ENCODE measurements around the gene ARV1.

The ARV1 gene

DNA sequence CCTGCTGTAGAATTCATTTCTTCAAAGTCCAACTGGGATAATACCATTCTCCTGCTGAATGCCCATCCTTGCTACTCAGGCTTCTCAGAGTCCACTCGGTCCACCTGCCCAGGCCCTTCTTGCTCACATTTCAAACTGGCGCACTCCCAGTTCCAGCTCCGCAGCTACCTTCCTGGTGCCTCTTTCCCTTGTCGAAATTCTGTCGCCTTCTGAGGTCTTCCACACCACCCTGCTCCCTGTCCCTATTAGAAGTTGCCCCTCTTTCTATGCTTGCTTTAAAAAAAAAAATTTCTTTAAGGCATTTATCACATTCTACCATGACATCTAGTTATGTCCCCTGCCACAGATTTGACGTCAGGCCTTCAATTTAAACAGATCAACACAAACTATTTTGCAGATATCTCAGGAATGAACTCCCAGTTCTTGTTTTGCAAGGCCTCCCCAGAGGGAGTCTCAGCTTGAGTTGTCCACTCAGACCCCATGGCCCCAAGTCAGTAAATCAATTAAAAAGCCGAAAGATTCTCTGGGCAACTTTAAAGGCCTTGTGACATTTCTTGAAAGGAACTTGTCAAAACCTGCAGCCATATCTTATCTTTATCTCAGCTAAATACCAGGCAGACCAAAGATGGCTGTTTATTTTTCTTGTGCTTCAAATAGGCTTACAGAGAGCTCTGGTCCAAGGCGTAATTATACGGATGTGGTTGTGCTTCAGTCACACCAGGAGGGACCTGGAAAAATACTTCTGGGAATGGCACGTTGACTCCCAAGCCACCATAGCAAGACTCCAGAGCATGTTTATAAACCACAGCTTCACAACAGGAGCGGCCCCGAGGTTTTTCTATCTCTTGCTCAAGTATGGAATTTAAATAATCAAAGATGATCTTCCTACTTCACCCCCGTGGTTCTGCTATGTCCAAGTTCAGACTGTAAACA is 59.0 kb downstream of the ARV1 start:
- Histone ChIP-seq H3K79me2 (no peaks in the 10 kb centered on the region), H2AFZ (no peak overlapping the region), H3K4me1 (no peaks in the 10 kb centered on the region), H3K9me3 (ENCODE audit: control insufficient read depth, low read length) (no peaks in the 10 kb centered on the region), H3K36me3 (ENCODE audit: control insufficient read depth, insufficient read depth, low read length) (no peaks in the 10 kb centered on the region), H3K4me2 (ENCODE audit: low read length) (no peak overlapping the region), H3K27ac (no peak overlapping the region), H3K9ac (no peak overlapping the region), H3K4me3 (ENCODE audit: low read depth, low read length) (no peak overlapping the region), H3K27me3 (ENCODE audit: control insufficient read depth, insufficient read depth, low read length) (no peaks in the 10 kb centered on the region)
- TF ChIP-seq, protein P1, sequence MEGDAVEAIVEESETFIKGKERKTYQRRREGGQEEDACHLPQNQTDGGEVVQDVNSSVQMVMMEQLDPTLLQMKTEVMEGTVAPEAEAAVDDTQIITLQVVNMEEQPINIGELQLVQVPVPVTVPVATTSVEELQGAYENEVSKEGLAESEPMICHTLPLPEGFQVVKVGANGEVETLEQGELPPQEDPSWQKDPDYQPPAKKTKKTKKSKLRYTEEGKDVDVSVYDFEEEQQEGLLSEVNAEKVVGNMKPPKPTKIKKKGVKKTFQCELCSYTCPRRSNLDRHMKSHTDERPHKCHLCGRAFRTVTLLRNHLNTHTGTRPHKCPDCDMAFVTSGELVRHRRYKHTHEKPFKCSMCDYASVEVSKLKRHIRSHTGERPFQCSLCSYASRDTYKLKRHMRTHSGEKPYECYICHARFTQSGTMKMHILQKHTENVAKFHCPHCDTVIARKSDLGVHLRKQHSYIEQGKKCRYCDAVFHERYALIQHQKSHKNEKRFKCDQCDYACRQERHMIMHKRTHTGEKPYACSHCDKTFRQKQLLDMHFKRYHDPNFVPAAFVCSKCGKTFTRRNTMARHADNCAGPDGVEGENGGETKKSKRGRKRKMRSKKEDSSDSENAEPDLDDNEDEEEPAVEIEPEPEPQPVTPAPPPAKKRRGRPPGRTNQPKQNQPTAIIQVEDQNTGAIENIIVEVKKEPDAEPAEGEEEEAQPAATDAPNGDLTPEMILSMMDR (IDR thresholded peaks at IDR 0.05): no peak

DNA sequence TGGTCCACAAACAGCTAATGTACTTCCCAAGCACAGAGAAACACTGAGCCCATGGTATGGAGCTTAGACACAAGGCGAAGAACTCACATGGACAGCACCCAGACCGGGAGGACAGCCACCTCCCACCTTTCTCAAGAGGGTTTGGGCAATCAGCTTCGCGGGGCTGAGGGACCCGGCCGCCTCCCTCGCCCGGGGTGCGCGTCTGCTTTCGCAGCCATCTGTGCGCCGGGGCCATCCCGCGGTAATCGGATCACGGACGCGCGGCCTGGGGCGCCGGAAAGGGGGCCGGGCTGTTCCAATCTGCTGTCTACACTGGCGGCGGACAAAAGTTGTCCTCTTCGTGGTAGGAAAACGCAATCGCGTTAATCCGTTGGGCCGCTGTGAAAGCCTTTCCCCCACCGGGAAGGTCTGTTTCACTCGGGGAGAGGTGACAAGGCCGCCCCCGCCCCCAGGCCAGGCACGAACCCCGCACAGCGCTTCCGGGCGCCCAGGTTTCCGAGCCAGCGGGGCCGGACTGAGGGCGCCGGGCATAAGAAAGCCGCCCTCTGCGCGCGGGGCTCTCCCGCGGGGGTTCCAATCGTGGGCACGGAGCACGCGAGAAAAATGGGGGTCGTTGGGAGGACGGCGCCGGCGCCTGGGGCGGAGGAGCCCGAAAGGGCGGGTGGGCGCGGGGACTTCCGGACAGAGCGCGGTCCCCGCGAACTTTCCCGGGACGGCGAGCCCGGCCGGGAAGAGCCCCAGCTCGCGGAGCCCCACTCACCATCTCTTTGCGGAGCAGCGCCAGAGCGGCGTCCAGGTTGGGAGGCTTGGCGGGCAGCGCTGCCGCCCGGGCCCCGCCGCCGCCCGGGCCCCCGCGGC is 60.5 kb downstream of the ARV1 start:
- H3K36me3 ChIP-seq (ENCODE audit: control insufficient read depth, insufficient read depth, low read length): no peaks in the 10 kb centered on the region
- H3K27me3 ChIP-seq (ENCODE audit: control insufficient read depth, insufficient read depth, low read length): no peaks in the 10 kb centered on the region
- H3K4me2 ChIP-seq (ENCODE audit: low read length): peak overlapping the region; percentile 90
- H3K9ac ChIP-seq: no peak overlapping the region
- peak overlapping the region; percentile 68 for H3K4me3 ChIP-seq (ENCODE audit: low read depth, low read length)
- H2AFZ ChIP-seq: peak overlapping the region; percentile 87
- no peaks in the 10 kb centered on the region for H3K4me1 ChIP-seq
- TF ChIP-seq, protein P1 (IDR thresholded peaks at IDR 0.05): no peak
- no peak overlapping the region for H3K27ac ChIP-seq
- H3K79me2 ChIP-seq: no peaks in the 10 kb centered on the region
- H3K9me3 ChIP-seq (ENCODE audit: control insufficient read depth, low read length): no peaks in the 10 kb centered on the region

- H2AFZ ChIP-seq: peak within 1 kb of the TSS; percentile 87
- no peaks in the 10 kb centered on the region for H3K9me3 ChIP-seq (ENCODE audit: control insufficient read depth, low read length)
- TF ChIP-seq, protein P1 (IDR thresholded peaks at IDR 0.05): no peak
- H3K9ac ChIP-seq: no peak within 1 kb of the TSS
- H3K27ac ChIP-seq: peak within 1 kb of the TSS; percentile 74
- H3K4me1 ChIP-seq: no peaks in the 10 kb centered on the region
- H3K79me2 ChIP-seq: no peaks in the 10 kb centered on the region
- no peaks in the 10 kb centered on the region for H3K36me3 ChIP-seq (ENCODE audit: control insufficient read depth, insufficient read depth, low read length)
- H3K4me2 ChIP-seq (ENCODE audit: low read length): peak within 1 kb of the TSS; percentile 91
- no peaks in the 10 kb centered on the region for H3K27me3 ChIP-seq (ENCODE audit: control insufficient read depth, insufficient read depth, low read length)
- peak within 1 kb of the TSS; percentile 68 for H3K4me3 ChIP-seq (ENCODE audit: low read depth, low read length)
These were observed 61.3 kb downstream of the ARV1 start, which contains the start of gene FAM89A for GRCh38 chr1:231040019-231040799. Gene FAM89A (minus strand): TSS chr1:231040254. CDS start chr1:231040211, 43 bp downstream.

DNA sequence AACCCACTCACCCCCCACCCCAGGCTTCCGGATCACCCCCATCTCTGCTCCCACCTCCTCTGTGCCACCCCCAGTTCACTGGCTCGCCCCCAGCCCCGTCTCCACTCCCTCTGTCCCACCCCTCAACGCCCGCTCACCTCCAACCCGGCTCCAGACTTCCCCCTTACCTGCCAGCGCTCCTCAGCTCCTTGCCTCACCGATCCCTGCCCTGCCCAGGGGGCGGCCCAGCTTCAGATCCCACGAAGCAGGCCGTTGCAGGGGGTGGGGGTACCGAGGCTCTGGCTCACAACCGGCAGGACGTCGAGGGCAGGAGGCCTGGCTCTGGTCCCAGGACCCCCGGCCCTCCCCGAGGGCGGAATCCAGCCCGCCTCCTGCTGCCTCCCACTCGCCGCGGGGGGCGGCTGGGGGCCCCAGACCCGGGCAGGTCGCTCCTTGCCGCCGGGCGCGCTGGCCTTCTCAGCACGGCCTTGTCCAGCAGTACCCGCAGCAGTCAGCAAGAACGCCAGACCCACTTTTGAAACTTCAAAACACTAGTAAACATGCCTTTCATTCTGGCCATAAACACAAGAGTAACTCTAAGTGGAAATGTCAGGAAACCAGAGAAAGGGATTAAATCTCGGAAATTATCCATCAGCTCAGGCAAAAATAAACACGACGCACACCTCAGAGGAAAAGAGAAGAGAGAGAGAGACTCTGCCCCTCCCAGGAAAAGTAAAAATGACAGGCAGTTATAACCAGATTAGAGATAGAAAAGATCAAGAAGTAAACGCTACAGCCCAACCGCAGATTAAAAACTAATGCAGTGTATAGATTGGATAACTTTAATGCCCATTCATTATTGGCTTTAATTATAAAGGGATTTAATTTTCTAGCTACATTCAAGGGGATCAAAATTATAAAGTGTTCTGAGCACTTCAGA is 62.2 kb downstream of the ARV1 start:
- Histone ChIP-seq H3K27me3 (ENCODE audit: control insufficient read depth, insufficient read depth, low read length) (no peaks in the 10 kb centered on the region), H3K4me3 (ENCODE audit: low read depth, low read length) (peak overlapping the region; percentile 68), H3K4me1 (no peaks in the 10 kb centered on the region), H3K9ac (no peak overlapping the region), H3K36me3 (ENCODE audit: control insufficient read depth, insufficient read depth, low read length) (no peaks in the 10 kb centered on the region), H3K79me2 (no peaks in the 10 kb centered on the region), H3K27ac (peak overlapping the region; percentile 74), H2AFZ (peak overlapping the region; percentile 83), H3K9me3 (ENCODE audit: control insufficient read depth, low read length) (no peaks in the 10 kb centered on the region), H3K4me2 (ENCODE audit: low read length) (peak overlapping the region; percentile 91)
- TF ChIP-seq, protein P1 (IDR thresholded peaks at IDR 0.05): no peak

All from parathyroid adenoma (tissue), 2 donors.